SU-DHL-6 (cell line): ENCODE measurements around the gene RSF1.

ENCODE experiments used
- EZH2phosphoT487 ChIP-seq: fragments of 200-600 bp; sonication (generic), shearing (Covaris generic); conservative IDR thresholded peaks from 2 replicates; pipeline ENCODE4 v1.6.1; 2018; ENCODE audit warnings: mild to moderate bottlenecking, antibody characterized with exemption, low read length, moderate library complexity, mixed read lengths
- TF ChIP-seq, protein P1 (sequence below): fragments of 200-600 bp; sonication (generic); IDR thresholded peaks from one replicate; pipeline ENCODE4 v1.5.1; 2017; ENCODE audit warnings: antibody characterized with exemption, mild to moderate bottlenecking, low read length, moderate library complexity; ENCODE audit not compliant: insufficient read depth, poor library complexity, severe bottlenecking

DNA sequence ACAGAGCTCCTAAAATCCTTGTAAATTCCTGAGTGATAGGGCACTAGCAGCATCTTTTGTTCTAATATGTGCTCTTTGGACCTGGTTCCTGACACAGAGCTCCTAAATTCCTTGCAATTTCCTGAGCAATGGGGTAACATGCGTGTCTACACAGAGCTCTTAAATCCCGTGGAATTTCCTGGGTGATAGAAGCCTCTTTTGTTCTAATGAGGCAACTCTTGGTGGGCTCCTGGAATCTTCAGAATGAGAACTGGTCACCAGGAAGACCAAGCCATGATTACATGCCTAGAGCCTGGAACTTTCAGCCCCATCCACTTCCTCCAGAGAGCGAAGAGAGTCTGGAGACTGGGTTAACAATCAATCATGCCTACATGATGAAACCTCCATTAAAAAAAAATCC lies 19.0 kb downstream of the RSF1 start:
- TF ChIP-seq, protein P1, sequence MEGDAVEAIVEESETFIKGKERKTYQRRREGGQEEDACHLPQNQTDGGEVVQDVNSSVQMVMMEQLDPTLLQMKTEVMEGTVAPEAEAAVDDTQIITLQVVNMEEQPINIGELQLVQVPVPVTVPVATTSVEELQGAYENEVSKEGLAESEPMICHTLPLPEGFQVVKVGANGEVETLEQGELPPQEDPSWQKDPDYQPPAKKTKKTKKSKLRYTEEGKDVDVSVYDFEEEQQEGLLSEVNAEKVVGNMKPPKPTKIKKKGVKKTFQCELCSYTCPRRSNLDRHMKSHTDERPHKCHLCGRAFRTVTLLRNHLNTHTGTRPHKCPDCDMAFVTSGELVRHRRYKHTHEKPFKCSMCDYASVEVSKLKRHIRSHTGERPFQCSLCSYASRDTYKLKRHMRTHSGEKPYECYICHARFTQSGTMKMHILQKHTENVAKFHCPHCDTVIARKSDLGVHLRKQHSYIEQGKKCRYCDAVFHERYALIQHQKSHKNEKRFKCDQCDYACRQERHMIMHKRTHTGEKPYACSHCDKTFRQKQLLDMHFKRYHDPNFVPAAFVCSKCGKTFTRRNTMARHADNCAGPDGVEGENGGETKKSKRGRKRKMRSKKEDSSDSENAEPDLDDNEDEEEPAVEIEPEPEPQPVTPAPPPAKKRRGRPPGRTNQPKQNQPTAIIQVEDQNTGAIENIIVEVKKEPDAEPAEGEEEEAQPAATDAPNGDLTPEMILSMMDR: no peak
- no peak for TF ChIP-seq EZH2phosphoT487
